Upper lobe of left lung (tissue), 4 donors: ENCODE data around the gene SELENOI.

Source experiments
- CTCF ChIP-seq, 6 experiments: fragments of 450-650 bp in 4 of 6; fragments of 200-600 bp in 2 of 6; sonication (generic) in 2 of 6; IDR thresholded peaks; one replicate each; pipeline ENCODE4 v1.5.1; 2016 to 2019; ENCODE audit warnings: antibody characterized with exemption in 6 of 6
- POLR2A ChIP-seq, 4 donors: fragments of 450-650 bp; IDR thresholded peaks; one replicate each; pipeline ENCODE4 v1.5.1; 2016 to 2017; ENCODE audit warnings: antibody characterized with exemption in 4 of 4, mild to moderate bottlenecking in 2 of 4
- POLR2AphosphoS5 ChIP-seq, 2 donors: sonication (generic); formaldehyde crosslinking; IDR thresholded peaks; one replicate each; pipeline ENCODE4 v1.5.1; 2017; ENCODE audit warnings: antibody characterized with exemption in 2 of 2

DNA sequence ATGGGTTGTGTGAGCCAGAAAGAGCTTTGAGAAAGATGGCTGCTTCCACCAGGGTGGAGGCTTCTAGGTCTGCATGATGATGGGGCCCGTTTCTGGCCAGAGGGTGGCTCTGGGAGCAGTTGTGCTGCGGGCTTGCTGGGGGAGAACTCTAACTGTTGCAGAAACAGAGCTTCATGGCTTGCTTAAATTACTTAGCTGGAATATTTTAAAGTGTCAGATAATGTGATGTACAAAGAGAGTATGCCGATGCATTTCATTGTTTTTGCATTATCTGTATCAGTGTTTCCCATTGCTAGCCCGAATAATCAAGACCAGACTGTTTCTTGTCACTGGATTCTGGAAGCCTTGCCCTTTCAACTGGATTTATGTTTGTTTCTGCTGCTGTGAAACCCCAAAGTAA, 49.5 kb downstream of the SELENOI start:
- TF ChIP-seq POLR2AphosphoS5 (IDR thresholded peaks at IDR 0.05) (no peak), CTCF (IDR thresholded peaks at IDR 0.05) (no peak), POLR2A (IDR thresholded peaks at IDR 0.05) (no peak)
